ENCODE measurements around the gene TMPRSS2. TPM values are rescaled to one million over a fixed set of nuclear protein-coding genes. Genes with fewer than 3 reads are reported as not detected.
"Not testable (repeated sequence)": the region's sequence is repeated elsewhere in the genome, so short reads cannot be mapped to it uniquely, and the experiment has no call there.

Gene TMPRSS2
- total RNA-seq, 1 donor from 2014 or later: not detected

- Mint-ChIP-seq H3K36me3 (ENCODE audit: low read depth) (peaks cover 7% of the 10 kb centered on the region), H3K4me3 (ENCODE audit: low read depth) (no peak overlapping the region), H3K27ac (no peak overlapping the region)
These were observed 85.2 kb downstream of the TMPRSS2 start for GRCh38 chr21:41422546-41423304.

GRCh38 chr21:41420998-41421397 is 87.0 kb downstream of the TMPRSS2 start:
- H3K9me3 Mint-ChIP-seq; H3K36me3 Mint-ChIP-seq (ENCODE audit: low read depth); DNase-seq (ENCODE audit: low spot score); H3K27ac Mint-ChIP-seq; intact Hi-C loops (cut with micrococcal nuclease); H3K27me3 Mint-ChIP-seq (ENCODE audit: low read depth): not testable (repeated sequence)
- H3K4me3 Mint-ChIP-seq (ENCODE audit: low read depth): peak overlapping the region; percentile 83
- peaks cover 47% of the 10 kb centered on the region for H3K4me1 Mint-ChIP-seq (ENCODE audit: low read depth)

More at GRCh38 chr21:41422546-41423304, 85.2 kb downstream of the TMPRSS2 start:
- H3K9me3 Mint-ChIP-seq: no peaks in the 10 kb centered on the region
- no peaks in the 10 kb centered on the region for H3K27me3 Mint-ChIP-seq (ENCODE audit: low read depth)
- intact Hi-C loops (cut with micrococcal nuclease): no loop called here
- peaks cover 57% of the 10 kb centered on the region for H3K4me1 Mint-ChIP-seq (ENCODE audit: low read depth)
- DNase-seq (ENCODE audit: low spot score): no peak

GRCh38 chr21:41419921-41420862 is 87.8 kb downstream of the TMPRSS2 start:
- peak; percentile 42 for DNase-seq (ENCODE audit: low spot score)
- H3K4me1 Mint-ChIP-seq (ENCODE audit: low read depth): peaks cover 41% of the 10 kb centered on the region
- intact Hi-C loops (cut with micrococcal nuclease): no loop called here
- peak overlapping the region; percentile 83 for H3K4me3 Mint-ChIP-seq (ENCODE audit: low read depth)
- H3K9me3 Mint-ChIP-seq: no peaks in the 10 kb centered on the region
- H3K36me3 Mint-ChIP-seq (ENCODE audit: low read depth): no peaks in the 10 kb centered on the region
- peak overlapping the region; percentile 74 for H3K27ac Mint-ChIP-seq
- H3K27me3 Mint-ChIP-seq (ENCODE audit: low read depth): peaks cover 7% of the 10 kb centered on the region

GRCh38 chr21:41418956-41419680 is 88.8 kb downstream of the TMPRSS2 start:
- Mint-ChIP-seq H3K36me3 (ENCODE audit: low read depth) (no peaks in the 10 kb centered on the region), H3K27me3 (ENCODE audit: low read depth) (peaks cover 18% of the 10 kb centered on the region), H3K27ac (no peak overlapping the region), H3K4me1 (ENCODE audit: low read depth) (peaks cover 33% of the 10 kb centered on the region), H3K4me3 (ENCODE audit: low read depth) (no peak overlapping the region), H3K9me3 (no peaks in the 10 kb centered on the region)
- intact Hi-C loops (cut with micrococcal nuclease): no loop called here
- no peak for DNase-seq (ENCODE audit: low spot score)

GRCh38 chr21:41418393-41418792 is 89.6 kb downstream of the TMPRSS2 start:
- H3K4me3 Mint-ChIP-seq (ENCODE audit: low read depth): no peak overlapping the region
- intact Hi-C loops (cut with micrococcal nuclease): no loop called here
- H3K27ac Mint-ChIP-seq: no peak overlapping the region
- peaks cover 23% of the 10 kb centered on the region for H3K27me3 Mint-ChIP-seq (ENCODE audit: low read depth)
- no peaks in the 10 kb centered on the region for H3K9me3 Mint-ChIP-seq
- no peaks in the 10 kb centered on the region for H3K36me3 Mint-ChIP-seq (ENCODE audit: low read depth)
- peaks cover 27% of the 10 kb centered on the region for H3K4me1 Mint-ChIP-seq (ENCODE audit: low read depth)
- no peak for DNase-seq (ENCODE audit: low spot score)

GRCh38 chr21:41417505-41417904 is 90.5 kb downstream of the TMPRSS2 start:
- peaks cover 32% of the 10 kb centered on the region for H3K27me3 Mint-ChIP-seq (ENCODE audit: low read depth)

More at GRCh38 chr21:41417505-41417904, 90.5 kb downstream of the TMPRSS2 start:
- H3K4me3 Mint-ChIP-seq (ENCODE audit: low read depth); H3K9me3 Mint-ChIP-seq; H3K27ac Mint-ChIP-seq; intact Hi-C loops (cut with micrococcal nuclease); H3K36me3 Mint-ChIP-seq (ENCODE audit: low read depth); DNase-seq (ENCODE audit: low spot score): not testable (repeated sequence)
- H3K4me1 Mint-ChIP-seq (ENCODE audit: low read depth): peaks cover 19% of the 10 kb centered on the region

Other genes with a start within 250 kb of the TMPRSS2 start
- not detected in 2 replicates for gene FAM3B, start 191.4 kb downstream of the TMPRSS2 start, total RNA-seq
- gene MX2, start 146.1 kb downstream of the TMPRSS2 start, total RNA-seq: 5.3 and 6.1 TPM in 2 replicates
- gene MX1, start 81.9 kb downstream of the TMPRSS2 start, total RNA-seq: 26.7 and 31.0 TPM in 2 replicates

Measured in activated T-helper 2 cell treated with anti-CD3 and anti-CD28 coated beads, Interferon-gamma antibody, Interleukin-2, Interleukin-4, amounts not matched to agents 10 μg/mL and 5 μg/mL and 100 μg/mL, durations not matched to agents 14 hours and 24 hours and 36 hours (primary cell).